Osteoblast (primary cell): Measurements from ENCODE around the gene DDX55. TPM values are rescaled to one million over a fixed set of nuclear protein-coding genes. Genes with fewer than 3 reads are reported as not detected.

Source experiments
- DNase-seq: peaks from one replicate; pipeline ENCODE4 v3.0.0; 2011; ENCODE audit warnings: low spot score, mixed read lengths; ENCODE audit not compliant: insufficient read length; ENCODE audit errors: missing footprints
- H2AFZ ChIP-seq: 2 replicates; pipeline ENCODE4 v1.6.0; 2011; ENCODE audit warnings: mild to moderate bottlenecking, low read length
- H3K27ac ChIP-seq: 2 replicates; pipeline ENCODE4 v1.5.1; 2011; ENCODE audit warnings: mild to moderate bottlenecking, low read depth, low read length, moderate library complexity
- H3K27me3 ChIP-seq: 2 replicates; pipeline ENCODE4 v1.6.0; 2012; ENCODE audit warnings: mild to moderate bottlenecking, control low read depth, inconsistent platforms, low read length, moderate library complexity; ENCODE audit not compliant: insufficient read depth
- H3K36me3 ChIP-seq: 2 replicates; pipeline ENCODE4 v1.5.1; 2011; ENCODE audit warnings: mild to moderate bottlenecking, low read length, control low read depth, moderate library complexity; ENCODE audit not compliant: insufficient read depth
- H3K4me1 ChIP-seq: 2 replicates; pipeline ENCODE4 v1.5.1; 2011; ENCODE audit warnings: mild to moderate bottlenecking, low read length, control low read depth, moderate library complexity; ENCODE audit not compliant: insufficient read depth
- H3K4me2 ChIP-seq: 2 replicates; pipeline ENCODE4 v1.6.0; 2011; ENCODE audit warnings: mild to moderate bottlenecking, low read length; ENCODE audit not compliant: insufficient read depth
- H3K4me3 ChIP-seq: fragments of 200-600 bp; sonication (generic); 3 replicates; pipeline ENCODE4 v1.5.1; 2012; ENCODE audit warnings: mild to moderate bottlenecking, low read length, inconsistent platforms; ENCODE audit not compliant: insufficient read depth
- H3K79me2 ChIP-seq: 2 replicates; pipeline ENCODE4 v1.6.0; 2012; ENCODE audit warnings: mild to moderate bottlenecking, low read length, control low read depth, inconsistent platforms; ENCODE audit not compliant: insufficient read depth
- H3K9me3 ChIP-seq: 2 replicates; pipeline ENCODE4 v1.5.1; 2011; ENCODE audit warnings: low read depth, low read length, control low read depth
- H4K20me1 ChIP-seq: 2 replicates; pipeline ENCODE4 v1.6.0; 2012; ENCODE audit warnings: mild to moderate bottlenecking, low read length, control low read depth; ENCODE audit not compliant: insufficient read depth
- total RNA-seq: library from RNA; depleted of rRNA; stranded (reverse); fragments of >200 nt; gene quantifications from 2 replicates; pipeline ENCODE4 v1.2.3, GENCODE V29; 2012
- TF ChIP-seq, protein P1 (sequence below): IDR thresholded peaks from 2 replicates; pipeline ENCODE4 v1.5.1; 2011; ENCODE audit warnings: mild to moderate bottlenecking, low read depth, low read length, moderate library complexity; ENCODE audit errors: extremely low read depth

DDX55 gene
- total RNA-seq, 1 donor, result 20.6 TPM

DNA sequence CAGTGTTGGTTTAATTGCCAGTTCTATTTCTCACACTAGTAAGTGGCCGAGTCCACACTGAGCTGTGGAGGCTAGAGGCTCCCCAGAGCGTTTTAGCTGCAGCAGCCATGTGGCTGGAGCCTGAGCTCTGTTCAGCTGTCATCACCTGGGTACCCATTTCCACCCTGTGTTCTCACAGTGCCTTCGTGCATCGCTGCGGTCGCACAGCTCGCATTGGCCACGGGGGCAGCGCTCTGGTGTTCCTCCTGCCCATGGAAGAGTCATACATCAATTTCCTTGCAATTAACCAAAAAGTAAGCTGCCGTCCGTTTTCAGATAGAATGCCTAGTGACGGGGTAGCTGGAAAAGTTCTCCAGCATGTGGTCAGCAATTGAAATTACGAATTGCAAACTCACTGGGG is 15.7 kb downstream of the DDX55 start:
- no peak overlapping the region for H3K4me2 ChIP-seq
- DNase-seq, result peak; percentile 79
- peaks cover 4% of the 10 kb centered on the region for H4K20me1 ChIP-seq
- no peak overlapping the region for H2AFZ ChIP-seq
- H3K4me1 ChIP-seq, result peaks cover 15% of the 10 kb centered on the region
- peaks cover 73% of the 10 kb centered on the region for H3K36me3 ChIP-seq
- no peaks in the 10 kb centered on the region for H3K9me3 ChIP-seq
- peaks cover 2% of the 10 kb centered on the region for H3K79me2 ChIP-seq
- no peak overlapping the region for H3K4me3 ChIP-seq
- H3K27me3 ChIP-seq, result no peaks in the 10 kb centered on the region
- TF ChIP-seq, protein P1, sequence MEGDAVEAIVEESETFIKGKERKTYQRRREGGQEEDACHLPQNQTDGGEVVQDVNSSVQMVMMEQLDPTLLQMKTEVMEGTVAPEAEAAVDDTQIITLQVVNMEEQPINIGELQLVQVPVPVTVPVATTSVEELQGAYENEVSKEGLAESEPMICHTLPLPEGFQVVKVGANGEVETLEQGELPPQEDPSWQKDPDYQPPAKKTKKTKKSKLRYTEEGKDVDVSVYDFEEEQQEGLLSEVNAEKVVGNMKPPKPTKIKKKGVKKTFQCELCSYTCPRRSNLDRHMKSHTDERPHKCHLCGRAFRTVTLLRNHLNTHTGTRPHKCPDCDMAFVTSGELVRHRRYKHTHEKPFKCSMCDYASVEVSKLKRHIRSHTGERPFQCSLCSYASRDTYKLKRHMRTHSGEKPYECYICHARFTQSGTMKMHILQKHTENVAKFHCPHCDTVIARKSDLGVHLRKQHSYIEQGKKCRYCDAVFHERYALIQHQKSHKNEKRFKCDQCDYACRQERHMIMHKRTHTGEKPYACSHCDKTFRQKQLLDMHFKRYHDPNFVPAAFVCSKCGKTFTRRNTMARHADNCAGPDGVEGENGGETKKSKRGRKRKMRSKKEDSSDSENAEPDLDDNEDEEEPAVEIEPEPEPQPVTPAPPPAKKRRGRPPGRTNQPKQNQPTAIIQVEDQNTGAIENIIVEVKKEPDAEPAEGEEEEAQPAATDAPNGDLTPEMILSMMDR, result no peak
- no peak overlapping the region for H3K27ac ChIP-seq

DNA sequence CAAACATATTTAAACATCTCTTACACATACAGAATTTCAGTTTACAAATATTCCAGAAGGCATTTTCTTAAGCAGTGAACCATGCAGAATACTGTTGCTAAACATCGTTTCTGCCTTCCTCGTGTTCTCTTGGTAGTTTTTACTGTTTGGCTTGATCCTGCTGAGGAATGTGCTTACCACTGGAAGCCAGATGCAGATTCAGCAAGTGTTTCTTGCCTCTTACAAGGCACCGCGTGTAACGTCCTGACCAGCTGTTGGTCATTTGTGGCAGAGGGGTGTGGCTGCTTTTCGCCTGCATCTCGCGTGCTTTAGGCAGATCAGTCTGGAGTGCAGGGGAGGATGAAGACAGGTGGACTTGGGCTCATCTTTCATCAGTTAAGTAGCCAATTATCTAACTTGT is 19.2 kb downstream of the DDX55 start:
- H3K79me2 ChIP-seq, result peaks cover 2% of the 10 kb centered on the region
- DNase-seq, result no peak
- H4K20me1 ChIP-seq, result no peaks in the 10 kb centered on the region
- no peak overlapping the region for H3K27ac ChIP-seq
- H2AFZ ChIP-seq, result no peak overlapping the region
- H3K27me3 ChIP-seq, result no peaks in the 10 kb centered on the region
- H3K36me3 ChIP-seq, result peaks cover 66% of the 10 kb centered on the region
- no peak overlapping the region for H3K4me3 ChIP-seq
- H3K9me3 ChIP-seq, result no peaks in the 10 kb centered on the region
- TF ChIP-seq, protein P1, result no peak
- H3K4me1 ChIP-seq, result no peaks in the 10 kb centered on the region
- H3K4me2 ChIP-seq, result no peak overlapping the region

DNA sequence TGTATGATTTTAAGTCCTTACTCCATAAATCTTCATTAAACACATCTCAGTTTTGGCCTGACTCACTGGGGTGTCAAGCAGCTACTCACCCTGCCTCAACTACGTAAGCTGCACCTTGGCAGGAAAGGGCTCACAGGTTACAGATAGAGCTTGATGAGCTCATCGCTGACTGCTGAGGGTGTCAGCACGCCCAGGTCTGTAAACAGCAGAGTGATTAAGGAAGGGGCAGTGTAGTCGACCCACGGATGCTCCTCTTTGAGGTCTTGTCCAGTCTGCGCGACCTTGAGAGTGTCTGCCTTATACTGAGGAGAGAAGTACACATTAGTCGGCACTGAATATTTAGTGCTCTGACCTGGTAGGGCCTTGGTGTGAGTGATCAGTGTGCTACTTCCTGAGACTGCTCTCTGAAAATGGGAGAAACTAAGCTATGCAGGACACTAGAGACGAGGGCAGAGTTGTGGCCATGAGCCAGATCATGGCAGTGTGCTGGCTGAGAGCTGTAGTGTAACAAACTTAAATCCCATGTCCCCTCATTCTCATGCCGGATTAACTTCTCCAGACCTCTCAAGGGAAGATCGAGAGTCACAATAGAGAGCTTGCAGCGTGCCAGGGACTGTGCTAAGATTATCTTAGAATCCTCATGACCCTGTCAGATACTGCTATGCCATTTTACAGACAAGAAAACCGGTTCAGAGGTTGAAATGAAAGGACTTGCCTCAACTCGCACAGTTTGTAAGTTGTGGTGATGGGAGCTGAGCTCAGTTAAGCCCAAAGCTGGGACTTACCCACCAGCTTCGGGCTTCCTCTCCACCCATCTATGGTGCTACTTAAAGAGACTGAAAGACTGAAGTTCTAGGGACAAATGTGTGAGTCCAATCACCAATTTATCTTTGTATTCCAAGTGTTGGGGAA is 20.0 kb downstream of the DDX55 start:
- peaks cover 66% of the 10 kb centered on the region for H3K36me3 ChIP-seq

More for the DNA sequence above, 20.0 kb downstream of the DDX55 start:
- no peaks in the 10 kb centered on the region for H4K20me1 ChIP-seq
- H3K79me2 ChIP-seq, result peaks cover 2% of the 10 kb centered on the region
- H3K9me3 ChIP-seq, result no peaks in the 10 kb centered on the region
- no peak overlapping the region for H3K4me2 ChIP-seq
- no peak overlapping the region for H3K27ac ChIP-seq
- H2AFZ ChIP-seq, result no peak overlapping the region
- H3K27me3 ChIP-seq, result no peaks in the 10 kb centered on the region
- TF ChIP-seq, protein P1, result no peak
- H3K4me3 ChIP-seq, result no peak overlapping the region
- no peak for DNase-seq
- no peaks in the 10 kb centered on the region for H3K4me1 ChIP-seq
